GM18858 (cell line): Measurements from ENCODE around the gene EEF1AKMT3.

Source experiments
- ATAC-seq: cut with Tn5 transposase; IDR thresholded peaks from one replicate; pipeline ENCODE4 v1.9.1; 2021; ENCODE audit not compliant: unreplicated experiment

The EEF1AKMT3 gene

DNA sequence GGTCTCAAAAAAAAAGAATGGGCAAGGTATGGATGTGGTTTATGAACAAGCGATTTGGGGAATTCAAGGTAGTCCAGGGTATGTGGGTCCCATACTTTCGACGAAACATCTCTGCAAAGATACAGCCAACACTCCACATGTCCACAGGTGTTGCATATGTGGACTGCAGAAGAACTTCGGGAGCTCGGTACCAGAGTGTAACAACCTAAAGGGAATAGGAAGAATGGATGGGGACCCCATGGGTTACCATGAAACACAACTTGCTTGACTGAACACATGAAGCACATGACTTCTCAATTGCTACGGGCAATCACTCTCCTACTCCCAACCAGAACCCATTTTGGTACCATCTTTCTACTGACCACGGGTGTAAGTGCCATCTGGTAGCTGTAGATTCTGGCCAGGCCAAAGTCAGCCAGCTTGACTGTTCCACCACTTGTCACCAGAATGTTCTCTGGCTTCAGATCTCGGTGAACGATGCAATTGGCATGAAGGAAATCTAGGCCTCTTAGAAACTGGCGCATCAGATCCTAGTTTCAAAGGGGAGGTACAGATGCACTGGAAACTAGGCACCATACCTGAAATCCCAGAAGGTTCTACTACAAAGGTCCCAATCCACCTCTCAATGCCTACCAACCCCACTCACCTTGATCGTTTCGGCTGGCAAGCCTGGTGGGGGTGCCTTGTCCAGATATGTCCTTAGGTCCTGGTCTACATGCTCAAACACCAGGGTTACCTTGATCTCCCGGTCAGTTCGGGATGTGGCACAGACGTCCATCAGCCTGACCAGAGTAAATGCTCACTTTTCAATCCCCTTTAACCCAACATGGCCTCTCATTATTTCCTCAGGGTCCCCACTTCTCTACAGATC is 21.6 kb upstream of the EEF1AKMT3 start:
- no peak for ATAC-seq

DNA sequence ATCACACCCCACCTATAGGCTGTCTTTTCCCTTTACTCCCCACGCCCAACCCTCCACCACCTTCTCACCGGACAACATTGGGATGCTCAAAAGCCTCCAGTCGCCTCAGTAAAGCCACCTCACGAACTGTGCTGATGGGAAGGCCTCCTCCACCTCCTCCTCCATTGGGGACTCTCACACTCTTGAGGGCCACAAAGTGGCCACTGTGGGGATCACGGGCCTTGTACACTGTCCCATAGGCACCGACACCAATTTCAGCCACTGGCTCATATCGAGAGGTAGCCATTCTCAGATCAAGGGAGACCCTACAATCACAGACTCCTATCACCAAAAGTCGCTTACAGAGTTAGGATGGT is 21.0 kb upstream of the EEF1AKMT3 start:
- no peak for ATAC-seq

DNA sequence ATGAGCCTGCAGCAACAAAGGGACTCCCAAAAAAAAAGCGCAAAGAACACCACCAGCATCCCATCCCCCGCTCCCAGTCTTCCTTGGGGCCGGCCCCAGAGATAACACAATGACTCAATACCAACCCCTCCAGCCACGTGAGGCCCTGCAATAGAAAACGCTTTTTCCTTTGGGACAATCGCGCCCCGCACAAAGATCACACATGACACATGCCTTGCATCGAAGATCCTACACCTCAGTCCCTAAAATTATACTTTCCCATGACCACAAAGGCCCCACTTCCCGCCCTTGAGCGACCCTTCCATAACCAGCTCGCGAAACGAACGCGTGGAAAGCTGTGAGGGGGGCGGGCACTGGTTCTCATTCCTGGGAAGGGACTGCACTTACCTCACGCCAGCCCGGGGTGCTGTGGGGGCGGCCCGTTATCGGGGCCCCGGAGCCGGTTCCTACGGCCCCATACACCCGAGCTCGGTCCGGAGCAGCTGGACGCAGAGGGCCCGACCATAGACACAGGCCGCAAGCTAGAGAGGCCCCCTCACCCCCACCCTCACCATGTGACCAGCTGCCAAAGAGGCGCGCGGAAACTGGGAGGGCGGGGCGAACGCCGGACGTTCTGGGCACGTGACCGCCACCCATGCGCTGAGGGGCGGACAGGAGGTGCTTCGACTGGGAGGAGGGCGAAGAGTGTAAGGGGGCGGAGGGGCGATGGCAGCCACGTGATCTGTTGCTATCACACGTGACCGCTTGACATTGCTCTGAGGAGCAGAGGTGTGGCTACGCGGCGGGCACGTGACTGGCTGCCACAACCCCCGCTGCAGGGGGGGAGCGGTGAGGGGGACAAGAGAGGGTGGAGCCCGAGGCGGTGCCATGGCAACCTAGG is 20.4 kb upstream of the EEF1AKMT3 start, which contains the start of gene CDK4:
TSS of gene CDK4 (minus strand) at position 523 of the 880 bp plus-strand sequence. CDS start 593 bp downstream, outside the sequence.
- peak; percentile 52 for ATAC-seq

DNA sequence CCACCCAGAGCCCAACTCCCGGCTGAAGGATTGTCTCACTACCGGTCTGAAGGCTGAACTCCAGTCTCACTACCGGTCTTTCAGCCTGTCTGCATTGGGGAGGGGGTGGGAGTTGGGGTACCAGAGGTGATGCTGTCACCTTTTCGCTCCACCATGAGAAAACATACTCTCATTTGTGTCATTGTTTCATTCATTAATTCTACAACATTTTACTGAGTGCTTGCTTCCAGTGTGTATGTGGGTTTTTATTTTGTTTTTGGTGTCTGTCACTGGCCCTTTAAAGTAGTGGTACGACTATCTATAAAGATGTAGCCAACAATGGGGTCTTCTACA is 19.8 kb upstream of the EEF1AKMT3 start:
- ATAC-seq: no peak

DNA sequence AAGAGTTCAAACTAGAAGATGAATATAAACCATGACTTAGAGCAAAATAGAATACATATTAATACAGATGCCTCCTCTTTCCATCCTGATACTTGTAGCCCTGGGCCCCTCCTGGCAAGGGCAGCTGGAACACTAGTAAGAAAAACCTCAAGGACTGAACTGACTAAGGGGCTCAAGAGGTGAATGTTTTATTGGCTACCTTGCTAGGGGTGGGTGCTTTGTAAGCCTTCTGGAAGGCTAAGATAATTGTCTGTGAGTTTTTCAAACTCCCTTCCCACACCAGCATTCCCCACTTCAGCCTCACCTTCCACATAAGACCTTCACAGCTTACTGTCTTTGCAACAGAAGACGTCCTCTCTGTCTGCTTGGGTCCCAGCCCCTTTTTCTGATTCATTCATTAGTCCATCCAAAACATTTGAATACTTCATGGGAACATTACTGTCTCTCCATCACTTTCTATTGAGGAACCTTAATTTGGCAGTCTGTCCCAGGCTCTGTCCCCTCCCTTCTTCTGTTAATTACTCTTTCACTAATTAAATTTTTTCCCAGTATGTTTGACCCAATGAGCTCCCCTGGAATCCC is 18.6 kb upstream of the EEF1AKMT3 start:
- ATAC-seq: no peak

DNA sequence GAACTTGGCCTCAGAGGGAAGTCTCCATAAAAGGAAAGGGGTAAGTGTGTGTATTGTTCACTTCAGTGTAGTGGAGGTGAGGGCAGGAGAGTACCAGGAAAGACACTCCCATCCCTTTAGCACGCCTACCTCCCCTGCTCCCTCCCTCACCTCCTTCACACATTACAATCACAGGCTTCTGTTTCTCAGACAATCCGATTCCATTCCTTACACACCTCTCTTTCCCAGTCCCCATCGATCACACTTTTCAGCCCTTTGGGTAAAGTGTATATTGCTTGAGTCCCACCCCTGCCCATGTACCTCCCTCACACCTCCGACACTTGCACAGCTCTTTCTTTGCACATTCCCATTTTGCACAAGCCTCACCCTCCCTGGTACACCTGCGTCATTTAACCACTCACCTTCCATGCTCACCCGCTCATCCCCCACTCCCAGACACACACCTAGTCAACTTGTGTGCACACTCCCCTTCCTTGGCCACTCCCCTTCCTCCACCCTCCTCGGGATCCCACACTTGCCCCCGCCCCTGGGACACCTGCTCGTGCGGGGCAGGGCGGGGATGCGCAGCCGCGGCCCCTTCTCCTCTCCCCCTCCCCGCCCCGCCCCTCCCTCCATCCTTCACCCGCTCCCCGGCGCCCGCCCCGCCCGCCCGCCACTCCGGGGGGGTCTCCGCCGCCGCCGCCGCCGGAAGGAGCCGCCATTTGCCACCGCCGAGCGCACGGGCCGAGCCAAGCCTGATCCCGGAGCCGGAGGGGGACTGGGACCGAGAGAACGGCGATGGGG is 17.8 kb upstream of the EEF1AKMT3 start, which contains the start of gene MARCHF9:
TSS of gene MARCHF9 (plus strand) at position 693 of the 783 bp plus-strand sequence. CDS start 426 bp downstream, outside the sequence.
- peak; percentile 29 for ATAC-seq

DNA sequence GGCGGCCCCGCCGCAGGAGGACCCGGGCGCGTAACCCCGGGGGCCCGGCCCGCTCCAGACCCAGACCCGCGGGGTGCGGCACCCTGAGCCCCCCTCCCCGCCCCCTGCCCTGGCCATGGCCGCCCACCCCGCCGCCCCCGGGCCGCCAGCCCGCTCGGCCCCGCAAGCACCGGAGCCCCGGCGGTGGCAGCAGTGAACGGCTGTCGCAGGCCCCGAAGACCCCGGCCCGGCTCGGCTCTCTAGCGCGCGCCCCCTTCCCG is 17.3 kb upstream of the EEF1AKMT3 start:
- ATAC-seq: no peak

DNA sequence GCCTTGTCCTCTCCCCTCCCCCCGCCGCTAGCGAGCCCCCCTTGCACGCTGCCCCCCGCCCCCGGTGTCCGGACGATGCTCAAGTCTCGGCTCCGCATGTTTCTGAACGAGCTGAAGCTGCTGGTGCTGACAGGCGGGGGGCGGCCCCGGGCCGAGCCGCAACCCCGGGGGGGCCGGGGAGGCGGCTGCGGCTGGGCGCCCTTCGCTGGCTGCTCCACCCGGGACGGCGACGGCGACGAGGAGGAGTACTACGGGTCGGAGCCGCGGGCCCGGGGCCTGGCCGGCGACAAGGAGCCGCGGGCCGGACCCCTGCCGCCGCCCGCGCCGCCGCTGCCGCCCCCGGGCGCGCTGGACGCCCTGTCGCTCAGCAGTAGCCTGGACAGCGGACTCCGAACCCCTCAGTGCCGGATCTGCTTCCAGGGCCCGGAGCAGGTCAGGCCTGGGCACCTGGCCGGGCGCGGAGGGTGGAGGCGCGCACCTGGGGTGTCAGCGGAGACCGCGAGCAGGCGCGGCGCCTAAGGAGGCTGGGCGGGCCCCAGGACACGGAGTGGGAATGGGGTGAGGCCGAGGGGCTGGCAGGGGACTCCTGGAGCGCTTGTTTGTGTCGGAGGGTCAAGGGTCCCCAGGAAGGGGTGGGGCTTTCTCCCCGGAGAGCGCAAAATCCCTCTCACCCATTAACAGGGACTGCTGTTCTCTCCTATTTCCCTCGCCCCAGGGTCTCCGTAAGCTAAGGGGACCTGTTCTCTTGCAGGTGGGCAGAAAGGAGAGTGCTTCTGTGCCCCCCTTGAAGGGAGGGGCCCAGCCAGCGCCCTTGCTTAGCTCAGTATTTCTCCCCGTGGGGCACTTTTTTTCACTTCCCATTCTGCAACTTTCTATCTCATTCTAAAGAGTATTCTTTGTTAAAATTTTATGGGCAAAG is 16.7 kb upstream of the EEF1AKMT3 start:
- no peak for ATAC-seq

DNA sequence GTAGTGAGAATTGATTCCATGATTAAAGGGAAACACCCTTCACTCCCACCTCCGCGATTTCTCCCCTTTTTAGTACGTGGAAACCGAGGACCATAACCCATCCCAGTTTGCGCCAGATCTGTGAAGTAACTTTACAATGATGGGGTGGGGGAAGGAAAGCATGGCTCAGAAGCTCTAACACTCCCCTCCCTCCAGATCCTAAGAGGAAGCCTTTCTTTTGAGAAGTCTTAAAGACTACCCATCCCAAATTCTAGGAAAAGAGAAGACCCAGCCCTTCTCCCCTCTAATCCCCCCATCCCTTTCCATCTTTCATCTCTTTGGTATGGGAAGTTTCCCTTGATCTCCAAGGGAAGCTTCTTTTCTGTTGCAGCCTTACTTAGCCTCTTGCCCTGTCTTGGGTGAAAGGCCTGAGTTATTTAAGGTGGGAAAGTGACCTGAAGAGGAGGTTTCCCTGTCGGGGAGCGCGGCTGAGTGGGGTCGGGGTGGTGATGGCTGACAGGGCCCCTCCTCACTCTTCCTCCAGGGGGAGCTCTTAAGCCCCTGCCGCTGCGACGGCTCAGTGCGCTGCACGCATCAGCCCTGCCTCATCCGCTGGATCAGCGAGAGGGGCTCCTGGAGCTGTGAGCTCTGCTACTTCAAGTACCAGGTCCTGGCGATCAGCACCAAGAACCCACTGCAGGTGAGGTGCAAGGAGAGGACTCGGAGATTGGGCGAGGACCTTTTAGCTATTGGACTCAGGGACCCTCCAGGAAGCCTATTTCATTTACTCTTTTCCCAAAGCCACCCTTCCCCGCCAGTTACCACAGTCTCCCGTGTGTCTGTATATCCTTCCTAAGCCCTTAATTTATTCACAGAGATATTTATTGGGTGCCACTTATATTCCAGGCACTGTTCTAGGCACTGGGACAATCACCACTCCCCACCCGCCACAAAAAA is 15.7 kb upstream of the EEF1AKMT3 start:
- no peak for ATAC-seq

DNA sequence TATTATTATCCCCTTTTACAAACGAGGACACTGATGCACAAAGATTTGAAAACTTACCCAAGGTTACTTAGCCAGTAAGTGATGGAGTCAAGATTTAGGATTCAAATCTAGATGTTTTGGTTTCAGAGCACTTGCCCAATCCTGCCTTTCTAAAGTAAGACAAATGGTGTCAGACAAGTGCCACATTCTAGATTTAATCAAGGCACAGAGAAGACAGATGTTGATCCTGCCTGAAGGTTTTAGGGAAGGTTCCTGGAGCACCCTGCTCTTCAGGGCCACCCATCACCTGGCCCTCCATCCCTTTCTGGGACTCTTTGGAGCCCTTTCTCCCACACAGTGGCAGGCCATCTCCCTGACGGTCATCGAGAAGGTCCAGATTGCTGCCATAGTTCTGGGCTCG is 14.6 kb upstream of the EEF1AKMT3 start:
- no peak for ATAC-seq

DNA sequence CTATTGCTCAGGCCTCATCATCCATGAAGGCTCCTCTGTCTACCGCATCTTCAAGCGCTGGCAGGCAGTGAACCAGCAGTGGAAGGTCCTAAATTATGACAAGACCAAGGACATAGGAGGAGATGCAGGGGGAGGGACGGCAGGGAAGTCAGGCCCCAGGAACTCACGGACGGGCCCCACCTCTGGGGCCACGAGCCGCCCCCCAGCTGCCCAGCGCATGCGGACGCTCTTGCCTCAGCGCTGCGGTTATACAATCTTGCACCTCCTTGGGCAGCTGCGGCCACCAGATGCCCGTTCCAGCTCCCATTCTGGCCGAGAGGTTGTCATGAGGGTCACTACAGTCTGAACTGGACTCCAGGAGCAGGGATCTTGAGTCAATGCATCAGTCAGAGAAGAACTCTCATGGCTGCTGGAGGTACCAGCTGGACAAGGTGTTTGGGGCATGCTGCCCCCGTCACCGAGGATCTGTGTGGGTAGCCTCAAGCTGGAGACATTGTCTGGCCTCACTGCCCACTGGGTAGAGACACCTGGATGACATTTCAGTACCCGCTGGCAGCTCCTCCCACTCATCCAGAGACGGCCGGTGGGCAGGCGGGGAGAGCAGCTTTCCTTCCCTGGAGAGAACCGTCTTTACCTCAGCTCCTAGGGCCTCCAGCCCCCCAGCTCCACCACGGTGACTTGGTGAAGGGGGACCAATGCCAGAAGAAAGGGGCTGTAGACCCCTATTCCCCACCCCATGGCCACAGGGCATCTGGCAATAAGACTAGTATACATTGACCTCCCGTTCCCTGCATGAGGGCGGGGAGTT is 13.7 kb upstream of the EEF1AKMT3 start:
- ATAC-seq: no peak

DNA sequence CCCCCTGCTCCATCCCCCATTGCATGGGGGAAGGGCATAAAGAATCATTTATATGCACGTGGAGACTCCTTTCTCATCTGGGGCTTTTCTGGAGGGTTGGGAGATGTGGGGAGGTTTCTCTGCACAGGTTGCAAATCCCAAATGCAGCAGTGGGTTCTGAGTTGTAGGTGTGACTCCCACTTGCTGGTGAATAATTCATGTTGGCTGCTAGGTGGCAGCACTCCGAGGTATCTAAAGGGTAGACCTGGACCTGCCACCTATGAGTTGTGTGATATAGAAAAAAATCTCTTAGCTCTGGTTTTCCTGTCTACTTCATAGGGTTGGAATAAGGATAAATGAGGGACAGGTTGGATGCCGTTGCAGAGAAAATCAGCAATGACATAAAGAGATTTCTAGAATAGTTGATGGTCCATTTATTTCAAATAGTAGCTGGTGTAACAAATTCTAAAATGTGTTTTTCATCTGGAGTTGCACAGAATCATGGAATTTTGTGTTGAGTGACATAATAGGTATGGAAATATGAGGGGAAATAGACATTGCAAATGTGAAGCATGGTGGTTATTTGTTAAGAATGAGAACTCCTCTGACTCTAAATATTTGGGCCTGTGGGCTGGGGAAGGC is 12.9 kb upstream of the EEF1AKMT3 start:
- no peak for ATAC-seq

DNA sequence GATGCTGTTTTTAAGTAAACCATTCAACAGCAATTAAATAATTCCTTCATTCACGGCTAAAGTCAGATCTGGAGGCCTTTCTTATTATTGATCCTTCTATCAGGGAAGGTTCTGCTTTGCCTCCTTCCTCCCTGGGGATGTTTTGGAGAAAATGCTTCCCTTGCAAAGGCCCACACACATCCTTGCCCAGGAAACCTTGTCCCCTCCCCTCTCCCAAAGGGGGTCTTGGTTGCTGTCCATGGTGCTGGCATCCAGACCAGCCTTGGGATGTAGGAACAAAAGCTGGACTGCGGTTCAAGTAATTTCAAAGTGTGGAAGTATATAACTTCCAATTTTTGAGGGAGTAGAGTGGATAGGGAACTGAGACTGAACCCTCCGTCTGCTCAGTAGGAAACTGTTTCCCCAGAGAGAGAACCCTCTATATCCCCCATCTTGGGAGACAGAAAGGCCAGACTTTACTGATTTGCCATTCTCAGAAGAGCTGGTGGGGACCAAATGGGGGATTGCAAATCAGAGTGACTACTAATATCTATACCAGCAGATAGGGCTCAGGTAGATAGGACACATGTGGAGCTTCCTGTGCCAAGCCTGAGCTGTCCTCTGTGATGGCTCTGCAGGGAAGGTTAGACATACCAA is 11.9 kb upstream of the EEF1AKMT3 start:
- no peak for ATAC-seq

DNA sequence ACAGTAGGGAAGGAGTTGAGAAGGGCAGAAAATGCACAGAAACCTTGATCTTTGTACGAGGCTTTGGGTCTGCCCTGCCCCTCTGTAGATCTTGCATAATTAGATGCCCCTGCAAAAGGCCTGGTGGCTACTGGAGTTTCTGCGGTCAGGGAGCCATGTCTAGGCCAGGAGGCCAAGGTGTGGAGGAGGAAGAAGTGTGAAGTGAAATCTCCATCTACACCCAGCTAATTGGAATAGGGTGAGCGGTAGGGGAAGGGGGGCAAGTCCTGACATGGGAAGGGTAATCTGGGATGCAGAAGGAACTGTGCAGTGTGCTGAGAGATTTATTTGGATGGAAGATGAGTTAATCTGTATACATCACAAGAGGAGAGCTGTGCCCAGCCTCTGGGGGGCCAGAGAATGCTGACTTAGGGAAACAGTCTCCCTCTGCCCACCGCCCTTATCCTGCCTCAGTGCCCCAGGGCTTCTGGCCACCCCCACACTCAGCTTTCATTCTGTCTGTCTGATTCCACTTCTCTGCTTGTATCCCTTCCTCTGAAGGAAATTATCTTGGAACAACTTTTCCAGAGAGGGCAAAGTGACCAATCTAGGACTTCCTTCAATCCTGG is 10.9 kb upstream of the EEF1AKMT3 start:
- ATAC-seq: no peak

DNA sequence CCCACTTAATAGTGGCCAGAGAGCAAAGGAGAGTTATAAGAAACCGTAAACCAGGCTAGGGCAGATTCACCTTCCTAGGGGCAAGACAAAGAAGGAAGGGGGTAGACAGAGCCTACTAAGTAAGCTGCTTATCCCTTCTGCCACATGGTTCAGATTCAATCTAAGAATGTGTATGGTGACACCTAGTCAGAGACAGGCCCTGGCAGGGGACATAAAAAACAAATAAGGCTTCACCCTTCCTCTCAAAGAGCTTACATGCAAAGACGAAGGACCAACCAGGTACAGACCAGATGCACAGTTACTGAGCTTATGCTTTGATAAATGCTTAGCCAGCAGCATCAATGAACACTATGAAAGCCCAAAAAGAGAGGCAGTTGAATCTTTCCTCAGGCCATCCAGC is 10.0 kb upstream of the EEF1AKMT3 start:
- no peak for ATAC-seq

DNA sequence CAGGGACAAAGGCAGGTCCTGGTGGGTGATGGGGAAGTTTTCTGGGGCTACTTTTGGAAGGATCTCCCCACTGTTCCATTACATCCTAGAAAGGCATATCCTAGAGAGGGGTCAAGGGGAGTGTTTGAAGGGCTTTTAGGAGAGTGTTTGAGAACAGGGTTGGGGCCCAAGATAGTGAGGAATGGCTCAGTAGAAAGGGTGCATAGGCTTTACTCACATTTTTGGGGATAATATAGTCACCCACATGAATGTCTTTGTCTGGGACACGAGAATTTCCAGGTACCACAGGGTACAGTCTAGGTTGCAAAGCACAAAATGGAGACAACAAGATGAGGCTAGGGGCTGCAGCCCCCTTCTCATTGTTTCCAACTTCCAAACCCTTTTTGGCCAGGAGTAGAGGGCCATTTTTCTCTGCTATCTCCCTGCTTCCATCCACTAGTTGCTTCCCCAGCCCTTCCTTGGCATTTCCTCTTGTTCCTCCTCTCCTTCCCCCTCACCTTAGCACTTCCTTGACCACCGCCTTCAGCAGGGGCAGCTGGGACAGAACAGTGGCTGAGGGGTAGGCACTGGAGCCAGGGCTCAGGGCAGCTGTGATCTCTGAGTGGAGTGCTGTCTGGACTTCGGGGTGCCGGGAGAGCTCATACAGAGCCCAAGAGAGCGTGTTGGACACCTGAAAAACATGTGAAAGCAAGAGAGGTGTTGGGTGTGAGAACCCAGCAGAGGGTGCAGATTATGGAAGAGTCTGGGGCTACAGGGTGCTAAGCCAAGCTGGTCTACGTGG is 8.3 kb upstream of the EEF1AKMT3 start:
- ATAC-seq: no peak
